Keratinocyte (primary cell): ENCODE data around the gene IFI30. TPM values are rescaled to one million over a fixed set of nuclear protein-coding genes. Genes with fewer than 3 reads are reported as not detected.

Experiments used
- DNase-seq: peaks from one replicate; pipeline ENCODE4 v3.0.0-alpha.2; 2011; ENCODE audit warnings: low read depth, missing footprints, low spot score
- FAIRE-seq: peaks from 2 replicates; lab custom pipeline; 2011; peaks lifted over from hg19 to GRCh38; lab: Jason Lieb, UNC
- H2AFZ ChIP-seq: 2 replicates; pipeline ENCODE4 v1.6.0; 2012; ENCODE audit warnings: low read length, control low read depth, inconsistent platforms; ENCODE audit not compliant: control insufficient read depth
- H3K27ac ChIP-seq: 2 replicates; pipeline ENCODE4 v1.5.1; 2011; ENCODE audit warnings: low read length; ENCODE audit not compliant: control insufficient read depth, insufficient read depth
- H3K27me3 ChIP-seq: 3 replicates; pipeline ENCODE4 v1.6.0; 2011; ENCODE audit warnings: low read length; ENCODE audit not compliant: control insufficient read depth, insufficient read depth; ENCODE audit errors: extremely low read depth
- H3K36me3 ChIP-seq, 2 experiments: 2 replicates in 1 of 2; 3 replicates in 1 of 2; pipeline ENCODE4 v1.5.1; 2011; ENCODE audit warnings: low read length in 2 of 2, mild to moderate bottlenecking in 1 of 2; ENCODE audit not compliant: control insufficient read depth in 2 of 2, insufficient read depth in 2 of 2; ENCODE audit errors: extremely low read depth in 1 of 2
- H3K4me1 ChIP-seq: 3 replicates; pipeline ENCODE4 v1.5.1; 2011; ENCODE audit warnings: low read length; ENCODE audit not compliant: control insufficient read depth, insufficient read depth; ENCODE audit errors: extremely low read depth
- H3K4me2 ChIP-seq: 3 replicates; pipeline ENCODE4 v1.6.0; 2011; ENCODE audit warnings: low read depth, low read length; ENCODE audit not compliant: control insufficient read depth, insufficient read depth; ENCODE audit errors: extremely low read depth
- H3K4me3 ChIP-seq, 3 experiments: fragments of 200-600 bp in 1 of 3; sonication (generic) in 1 of 3; 2 replicates in 2 of 3; 3 replicates in 1 of 3; pipeline ENCODE4 v1.5.1; 2011 to 2016; ENCODE audit warnings: low read length in 3 of 3, mild to moderate bottlenecking in 3 of 3, control low read depth in 2 of 3, inconsistent platforms in 1 of 3, low read depth in 1 of 3, mixed read lengths in 1 of 3, mixed run types in 1 of 3, moderate library complexity in 1 of 3; ENCODE audit not compliant: control insufficient read depth in 2 of 3, insufficient read depth in 2 of 3; ENCODE audit errors: extremely low read depth in 1 of 3
- H3K79me2 ChIP-seq: 2 replicates; pipeline ENCODE4 v1.6.0; 2012; ENCODE audit warnings: low read length; ENCODE audit not compliant: control insufficient read depth, insufficient read depth
- H3K9ac ChIP-seq: 3 replicates; pipeline ENCODE4 v1.6.0; 2011; ENCODE audit warnings: low read length; ENCODE audit not compliant: control insufficient read depth, insufficient read depth; ENCODE audit errors: extremely low read depth
- H3K9me1 ChIP-seq: 3 replicates; pipeline ENCODE4 v1.6.0; 2011; ENCODE audit warnings: low read length; ENCODE audit not compliant: control insufficient read depth, insufficient read depth; ENCODE audit errors: extremely low read depth
- H3K9me3 ChIP-seq: 2 replicates; pipeline ENCODE4 v1.5.1; 2012; ENCODE audit warnings: low read depth, low read length; ENCODE audit not compliant: control insufficient read depth
- H4K20me1 ChIP-seq: 3 replicates; pipeline ENCODE4 v1.6.0; 2011; ENCODE audit warnings: low read length; ENCODE audit not compliant: control insufficient read depth, insufficient read depth; ENCODE audit errors: extremely low read depth
- EZH2 ChIP-seq: IDR thresholded peaks from one replicate; pipeline ENCODE4 v1.6.1; 2012; ENCODE audit warnings: inconsistent platforms, mild to moderate bottlenecking, low read length, moderate library complexity
- dilution Hi-C: fragments of 300-500 bp; cut with MboI; formaldehyde crosslinking; loops from one replicate; pipeline ENCODE4 v1.7.0; 2020; ENCODE audit warnings: low sequenced_read_pairs; ENCODE audit not compliant: extremely low pct_ligation_motif_present
- polyA plus RNA-seq, 5 experiments: library from polyadenylated mRNA; depleted of rRNA in 3 of 5; stranded (reverse) in 3 of 5; stranded (forward) in 1 of 5; unstranded in 1 of 5; fragments of >200 nt; gene quantifications; 1 replicate in 1 of 5; 2 replicates in 3 of 5; 3 replicates in 1 of 5; pipeline versions ENCODE4 v1.2.1 to v1.2.3, GENCODE V29; 2011 to 2012; ENCODE audit warnings: missing spikeins in 2 of 5, low read depth in 1 of 5, low replicate concordance in 1 of 5
- TF ChIP-seq, protein P1 (sequence below), 3 experiments: IDR thresholded peaks in 1 of 3; conservative IDR thresholded peaks in 1 of 3; optimal IDR thresholded peaks in 1 of 3; 2 replicates in 2 of 3; 3 replicates in 1 of 3; pipeline versions ENCODE3 to v1.5.1; 2011; ENCODE audit warnings: low read length in 3 of 3, mild to moderate bottlenecking in 3 of 3, moderate library complexity in 2 of 3, control low read depth in 1 of 3, inconsistent platforms in 1 of 3; ENCODE audit not compliant: insufficient read depth in 2 of 3; ENCODE audit errors: extremely low read depth in 1 of 3

IFI30 gene
- polyA plus RNA-seq, 1 donor (not counting 4 experiments of a cell fraction or from before 2014, with no cell fraction given): 31.3 TPM

DNA sequence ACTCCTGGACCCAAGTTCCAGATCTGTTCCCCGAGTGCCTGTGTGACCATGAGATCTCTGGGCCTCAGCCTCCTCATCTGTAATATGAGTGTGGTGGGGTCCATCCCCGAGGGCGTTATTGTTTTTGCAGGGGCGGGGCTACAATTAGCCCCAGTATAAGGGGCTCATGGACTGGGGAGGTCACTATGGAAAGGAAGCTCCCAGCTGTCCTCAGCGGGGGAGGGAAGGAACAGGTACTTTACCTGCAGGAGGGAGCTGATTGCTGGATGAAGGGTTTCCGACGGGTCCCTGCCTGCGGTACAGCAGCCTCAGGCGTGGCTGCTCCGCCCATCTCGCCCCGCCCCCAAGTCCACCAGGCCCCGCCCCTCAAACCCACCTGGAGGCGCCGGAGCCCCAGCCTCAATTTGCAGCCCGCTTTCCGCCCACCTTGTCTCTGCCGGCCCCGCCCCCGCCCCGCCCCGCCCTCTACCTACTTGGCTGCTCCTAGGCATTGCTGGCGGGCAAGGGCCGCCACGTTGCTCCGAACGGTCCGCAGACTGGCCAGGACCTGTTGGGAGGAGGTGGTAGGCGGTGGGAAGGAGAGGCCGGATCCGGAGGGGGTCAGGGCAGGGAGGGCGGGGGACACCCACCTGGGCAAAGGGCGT, 47.1 kb downstream of the IFI30 start:
- H3K4me1 ChIP-seq: peaks cover 7% of the 10 kb centered on the region
- H3K9ac ChIP-seq: no peak overlapping the region
- FAIRE-seq: no peak
- no peak overlapping the region for H3K27ac ChIP-seq
- H2AFZ ChIP-seq: no peak overlapping the region
- no peaks in the 10 kb centered on the region for H3K36me3 ChIP-seq
- H3K4me2 ChIP-seq: no peak overlapping the region
- no peak for DNase-seq
- no peak overlapping the region for H3K4me3 ChIP-seq
- peaks cover 20% of the 10 kb centered on the region for H3K27me3 ChIP-seq
- H3K79me2 ChIP-seq: no peaks in the 10 kb centered on the region
- dilution Hi-C loops: no loop called here
- no peaks in the 10 kb centered on the region for H3K9me1 ChIP-seq
- H4K20me1 ChIP-seq: no peaks in the 10 kb centered on the region
- no peaks in the 10 kb centered on the region for H3K9me3 ChIP-seq
- TF ChIP-seq EZH2: no peak
- TF ChIP-seq, protein P1, sequence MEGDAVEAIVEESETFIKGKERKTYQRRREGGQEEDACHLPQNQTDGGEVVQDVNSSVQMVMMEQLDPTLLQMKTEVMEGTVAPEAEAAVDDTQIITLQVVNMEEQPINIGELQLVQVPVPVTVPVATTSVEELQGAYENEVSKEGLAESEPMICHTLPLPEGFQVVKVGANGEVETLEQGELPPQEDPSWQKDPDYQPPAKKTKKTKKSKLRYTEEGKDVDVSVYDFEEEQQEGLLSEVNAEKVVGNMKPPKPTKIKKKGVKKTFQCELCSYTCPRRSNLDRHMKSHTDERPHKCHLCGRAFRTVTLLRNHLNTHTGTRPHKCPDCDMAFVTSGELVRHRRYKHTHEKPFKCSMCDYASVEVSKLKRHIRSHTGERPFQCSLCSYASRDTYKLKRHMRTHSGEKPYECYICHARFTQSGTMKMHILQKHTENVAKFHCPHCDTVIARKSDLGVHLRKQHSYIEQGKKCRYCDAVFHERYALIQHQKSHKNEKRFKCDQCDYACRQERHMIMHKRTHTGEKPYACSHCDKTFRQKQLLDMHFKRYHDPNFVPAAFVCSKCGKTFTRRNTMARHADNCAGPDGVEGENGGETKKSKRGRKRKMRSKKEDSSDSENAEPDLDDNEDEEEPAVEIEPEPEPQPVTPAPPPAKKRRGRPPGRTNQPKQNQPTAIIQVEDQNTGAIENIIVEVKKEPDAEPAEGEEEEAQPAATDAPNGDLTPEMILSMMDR (optimal IDR thresholded peaks at IDR 0.05 in 1 of 3, IDR thresholded peaks at IDR 0.05 in 1 of 3, conservative IDR thresholded peaks at IDR 0.05 in 1 of 3; ENCODE audit: extremely low read depth in 1 of 3, insufficient read depth in 2 of 3, low read length in 3 of 3): no peak

DNA sequence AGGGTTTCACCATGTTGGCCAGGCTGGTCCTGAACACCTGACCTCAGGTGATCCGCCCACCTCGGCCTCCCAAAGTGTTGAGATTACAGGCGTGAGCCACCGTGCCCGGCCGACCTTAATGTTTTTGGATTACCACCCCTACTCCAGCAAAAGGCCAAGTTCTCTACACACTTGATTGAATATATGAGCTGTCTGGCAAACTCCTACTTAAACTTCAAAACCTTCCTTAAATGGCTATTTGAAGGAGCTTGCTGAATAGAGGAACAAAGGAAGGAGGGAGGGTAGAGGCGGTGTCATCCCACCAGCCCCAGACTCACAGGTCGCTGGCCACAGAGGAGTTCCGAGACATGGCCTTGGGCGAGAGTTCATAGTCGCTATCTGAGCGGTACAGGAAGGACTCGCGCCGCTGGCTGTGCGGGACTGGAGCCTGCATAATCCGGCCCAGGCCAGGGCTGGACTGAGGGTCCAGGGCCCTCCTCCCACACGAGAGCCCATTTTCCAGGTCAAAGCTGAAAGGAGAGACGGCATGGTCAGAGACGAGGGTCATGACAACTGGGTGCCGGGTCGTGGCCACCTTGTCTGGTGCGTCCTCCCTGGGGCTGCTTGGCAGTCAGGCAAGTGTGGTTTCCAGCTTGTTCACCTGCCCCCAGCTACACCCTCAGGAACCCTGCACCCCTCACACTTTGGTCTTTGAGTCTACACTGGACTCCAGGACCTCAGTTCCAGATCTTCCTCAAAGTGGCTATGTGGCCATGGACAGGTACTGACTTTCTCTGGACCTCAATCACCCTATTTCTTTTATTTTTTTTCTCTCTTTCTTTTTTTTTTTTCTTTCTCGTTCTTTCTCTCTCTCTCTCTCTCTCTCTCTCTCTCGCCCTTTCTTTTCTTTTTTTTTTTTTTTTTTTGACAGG, 48.5 kb downstream of the IFI30 start:
- Histone ChIP-seq H3K9me1 (no peaks in the 10 kb centered on the region), H3K4me3 (no peak overlapping the region), H3K36me3 (no peaks in the 10 kb centered on the region), H3K27ac (no peak overlapping the region), H2AFZ (no peak overlapping the region), H3K27me3 (peaks cover 31% of the 10 kb centered on the region), H3K9me3 (no peaks in the 10 kb centered on the region), H3K9ac (no peak overlapping the region), H3K4me2 (no peak overlapping the region), H3K4me1 (peaks cover 7% of the 10 kb centered on the region), H4K20me1 (no peaks in the 10 kb centered on the region), H3K79me2 (no peaks in the 10 kb centered on the region)
- dilution Hi-C loops: no loop called here
- FAIRE-seq (no peak), DNase-seq (no peak)
- TF ChIP-seq, protein P1 (optimal IDR thresholded peaks at IDR 0.05 in 1 of 3, IDR thresholded peaks at IDR 0.05 in 1 of 3, conservative IDR thresholded peaks at IDR 0.05 in 1 of 3; ENCODE audit: extremely low read depth in 1 of 3, insufficient read depth in 2 of 3, low read length in 3 of 3): no peak
- no peak for TF ChIP-seq EZH2
